CD4-positive, alpha-beta T cell (primary cell): Measurements from ENCODE around the gene NCK2. TPM values are rescaled to one million over a fixed set of nuclear protein-coding genes. Genes with fewer than 3 reads are reported as not detected.

Experiments used
- ATAC-seq: fragments of 200-7000 bp; cut with Tn5 transposase; one replicate; pipeline ENCODE4 v1.10.0; 2022; ENCODE audit warnings: mild to moderate bottlenecking; ENCODE audit not compliant: poor library complexity
- CTCF ChIA-PET: fragments of 350-600 bp; sonication (Branson Sonifier 250); formaldehyde crosslinking; loops from one replicate; lab custom pipeline; 2021; ENCODE audit warnings: antibody characterized with exemption, inconsistent platforms; lab: Charles Lee
- POLR2A ChIA-PET: fragments of 350-600 bp; sonication (Branson Sonifier 250); formaldehyde crosslinking; loops from one replicate; lab custom pipeline; 2021; ENCODE audit warnings: antibody characterized with exemption, inconsistent platforms; lab: Charles Lee
- DNase-seq, 14 experiments: peaks; one replicate each; pipeline ENCODE4 v3.0.0-alpha.2; 2013 to 2020; ENCODE audit warnings: mixed read lengths in 2 of 14
- H3K27ac ChIP-seq, 2 donors: one replicate each; pipeline versions ENCODE4 v1.5.1 to v1.7.0; 2013; ENCODE audit warnings: low read length in 2 of 2, low read depth in 1 of 2, mild to moderate bottlenecking in 1 of 2
- H3K27me3 ChIP-seq, 2 experiments: 1 replicate in 1 of 2; 2 replicates in 1 of 2; pipeline versions ENCODE4 v1.6.1 to v1.7.0; 2013; ENCODE audit warnings: low read length in 2 of 2, control low read depth in 1 of 2, mild to moderate bottlenecking in 1 of 2, moderate library complexity in 1 of 2; ENCODE audit not compliant: insufficient read depth in 2 of 2, control insufficient read depth in 1 of 2
- H3K36me3 ChIP-seq: one replicate; pipeline ENCODE4 v1.6.1; 2013; ENCODE audit warnings: low read length, control low read depth; ENCODE audit not compliant: insufficient read depth
- H3K4me1 ChIP-seq: one replicate; pipeline ENCODE4 v1.6.1; 2013; ENCODE audit warnings: low read length, control low read depth; ENCODE audit not compliant: insufficient read depth
- H3K4me3 ChIP-seq: one replicate; pipeline ENCODE4 v1.5.1; 2013; ENCODE audit warnings: mild to moderate bottlenecking, low read length, moderate library complexity
- H3K9me3 ChIP-seq, 2 experiments: 1 replicate in 1 of 2; 2 replicates in 1 of 2; pipeline versions ENCODE4 v1.6.1 to v1.7.0; 2013; ENCODE audit warnings: low read length in 2 of 2, mild to moderate bottlenecking in 2 of 2, control low read depth in 1 of 2, moderate library complexity in 1 of 2; ENCODE audit not compliant: control insufficient read depth in 1 of 2, insufficient read depth in 1 of 2
- H3K27ac Mint-ChIP-seq: one replicate; pipeline ENCODE4 v1.8.0; 2020; ENCODE audit warnings: mixed read lengths
- H3K27me3 Mint-ChIP-seq: one replicate; pipeline ENCODE4 v1.8.0; 2021; ENCODE audit warnings: mixed read lengths
- H3K36me3 Mint-ChIP-seq: one replicate; pipeline ENCODE4 v1.8.0; 2021; ENCODE audit warnings: low read depth, mixed read lengths
- H3K4me1 Mint-ChIP-seq: one replicate; pipeline ENCODE4 v1.8.0; 2021; ENCODE audit warnings: low read depth, mixed read lengths
- H3K4me3 Mint-ChIP-seq: one replicate; pipeline ENCODE4 v1.8.0; 2020; ENCODE audit warnings: mild to moderate bottlenecking, mixed read lengths
- H3K9me3 Mint-ChIP-seq: one replicate; pipeline ENCODE4 v1.8.0; 2020; ENCODE audit warnings: mixed read lengths
- intact Hi-C, 2 experiments: fragments of 100-400 bp; cut with DNase I in 1 of 2; cut with micrococcal nuclease in 1 of 2; formaldehyde crosslinking; loops; one replicate each; pipeline versions ENCODE4 v1.15.1 to v1.9.0; 2023 to 2025; cut with DNase I, micrococcal nuclease
- total RNA-seq, 174 experiments: library from RNA in 2 of 174; stranded (reverse) in 2 of 174; gene quantifications; one replicate each; pipeline ENCODE4 v1.2.3 and lab custom pipeline; 2021 to 2026
- TF ChIP-seq, protein P1 (sequence below): fragments of 200-600 bp; IDR thresholded peaks from one replicate; pipeline ENCODE4 v1.8.0; 2022; ENCODE audit warnings: antibody characterized with exemption, mild to moderate bottlenecking

NCK2 gene
- total RNA-seq, 2 experiments from 2014 or later, result 92.1 to 92.3 TPM

- no peaks in the 10 kb centered on the region for H3K9me3 ChIP-seq
- peaks cover 55% of the 10 kb centered on the region for H3K36me3 Mint-ChIP-seq
- H3K27me3 ChIP-seq, result no peaks in the 10 kb centered on the region
- H3K4me3 Mint-ChIP-seq, result peak overlapping the region; percentile 20
- H3K4me1 ChIP-seq, result peaks cover 78% of the 10 kb centered on the region
- ChIA-PET CTCF (no interaction called here), POLR2A (interaction anchor here (0.6 to 1.4 kb wide), 4 partner anchors 8 to 152 kb away, joined by 3 to 5 read pairs (median 4); no protein-coding TSS in a partner anchor)
- H3K36me3 ChIP-seq, result peaks cover 21% of the 10 kb centered on the region
- peak in 3 of 14 experiments; percentile 30 to 72 (median 71) for DNase-seq
- H3K4me1 Mint-ChIP-seq, result peaks cover 94% of the 10 kb centered on the region
- no peaks in the 10 kb centered on the region for H3K27me3 Mint-ChIP-seq
- ATAC-seq, result no peak
- intact Hi-C loops, result no loop called here
- peak overlapping the region; percentile 98 for H3K27ac Mint-ChIP-seq
- H3K27ac ChIP-seq, result no peak overlapping the region
- TF ChIP-seq, protein P1, sequence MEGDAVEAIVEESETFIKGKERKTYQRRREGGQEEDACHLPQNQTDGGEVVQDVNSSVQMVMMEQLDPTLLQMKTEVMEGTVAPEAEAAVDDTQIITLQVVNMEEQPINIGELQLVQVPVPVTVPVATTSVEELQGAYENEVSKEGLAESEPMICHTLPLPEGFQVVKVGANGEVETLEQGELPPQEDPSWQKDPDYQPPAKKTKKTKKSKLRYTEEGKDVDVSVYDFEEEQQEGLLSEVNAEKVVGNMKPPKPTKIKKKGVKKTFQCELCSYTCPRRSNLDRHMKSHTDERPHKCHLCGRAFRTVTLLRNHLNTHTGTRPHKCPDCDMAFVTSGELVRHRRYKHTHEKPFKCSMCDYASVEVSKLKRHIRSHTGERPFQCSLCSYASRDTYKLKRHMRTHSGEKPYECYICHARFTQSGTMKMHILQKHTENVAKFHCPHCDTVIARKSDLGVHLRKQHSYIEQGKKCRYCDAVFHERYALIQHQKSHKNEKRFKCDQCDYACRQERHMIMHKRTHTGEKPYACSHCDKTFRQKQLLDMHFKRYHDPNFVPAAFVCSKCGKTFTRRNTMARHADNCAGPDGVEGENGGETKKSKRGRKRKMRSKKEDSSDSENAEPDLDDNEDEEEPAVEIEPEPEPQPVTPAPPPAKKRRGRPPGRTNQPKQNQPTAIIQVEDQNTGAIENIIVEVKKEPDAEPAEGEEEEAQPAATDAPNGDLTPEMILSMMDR, result no peak
- H3K4me3 ChIP-seq, result no peak overlapping the region
- no peaks in the 10 kb centered on the region for H3K9me3 Mint-ChIP-seq
Observed at GRCh38 chr2:105809097-105809473, 64.4 kb downstream of the NCK2 start.

GRCh38 chr2:105809723-105810122 lies 65.0 kb downstream of the NCK2 start:
- no peak overlapping the region for H3K4me3 ChIP-seq
- TF ChIP-seq, protein P1, result no peak
- POLR2A ChIA-PET, result interaction anchor here (1.4 kb wide), 1 partner anchor 17 kb away, joined by 4 read pairs; no protein-coding TSS in a partner anchor

DNA sequence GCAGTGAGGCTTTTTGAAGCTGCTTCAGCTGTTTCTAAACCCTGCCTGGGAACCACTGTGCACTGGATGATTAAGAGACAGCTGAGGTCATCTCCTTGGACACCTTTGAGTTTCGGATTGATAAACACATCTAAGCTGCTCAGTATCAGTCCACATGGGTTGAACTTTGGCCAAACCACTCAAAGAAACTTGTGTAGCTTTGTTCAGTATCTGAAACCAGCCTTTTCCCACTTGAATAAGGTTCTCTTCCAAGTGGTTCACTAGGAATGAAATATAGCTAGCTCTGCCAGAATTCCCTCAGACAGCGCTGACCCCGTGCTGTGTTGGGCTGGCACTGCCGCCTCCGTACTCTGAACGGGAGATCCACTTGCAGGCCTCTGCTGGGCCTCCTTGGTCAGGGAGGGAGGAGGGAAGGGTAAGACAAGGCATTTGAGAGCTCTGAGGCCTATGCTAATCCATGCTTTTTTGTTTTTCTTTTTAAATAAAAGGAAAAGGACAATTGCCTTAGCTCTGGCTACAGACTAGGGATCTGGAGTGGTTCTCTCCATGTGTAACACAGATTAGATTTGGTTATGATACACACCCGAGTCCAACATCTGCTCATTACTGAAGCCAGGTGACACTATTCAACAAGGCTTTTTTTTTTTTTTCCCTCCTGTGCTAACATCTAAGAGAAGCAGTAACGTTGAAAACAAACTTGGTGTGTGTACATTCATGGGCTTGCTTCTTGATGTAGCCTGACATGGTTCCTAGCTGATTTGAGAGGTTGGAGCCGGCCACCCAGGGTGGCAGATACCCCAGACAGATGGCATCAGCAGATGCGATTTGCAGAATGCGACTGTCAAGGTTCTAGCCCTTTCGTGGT lies 67.7 kb downstream of the NCK2 start:
- H3K4me3 ChIP-seq, result no peak overlapping the region
- H3K27me3 Mint-ChIP-seq, result no peaks in the 10 kb centered on the region
- H3K4me1 Mint-ChIP-seq, result peaks cover 96% of the 10 kb centered on the region
- H3K9me3 ChIP-seq, result no peaks in the 10 kb centered on the region
- ATAC-seq, result no peak
- H3K9me3 Mint-ChIP-seq, result no peaks in the 10 kb centered on the region
- TF ChIP-seq, protein P1, result no peak
- intact Hi-C loops, result no loop called here
- CTCF ChIA-PET, result no interaction called here
- H3K27ac ChIP-seq, result no peak overlapping the region
- H3K4me1 ChIP-seq, result peaks cover 81% of the 10 kb centered on the region
- H3K36me3 Mint-ChIP-seq, result peaks cover 54% of the 10 kb centered on the region
- no peak for DNase-seq
- H3K4me3 Mint-ChIP-seq, result peak overlapping the region; percentile 48
- peaks cover 35% of the 10 kb centered on the region for H3K36me3 ChIP-seq
- H3K27ac Mint-ChIP-seq, result peak overlapping the region; percentile 98
- no peaks in the 10 kb centered on the region for H3K27me3 ChIP-seq
- POLR2A ChIA-PET, result interaction anchor here (1.2 to 2.6 kb wide), 2 partner anchors 12 to 16 kb away, joined by 3 to 7 read pairs; no protein-coding TSS in a partner anchor

More at GRCh38 chr2:105809723-105810122, 65.0 kb downstream of the NCK2 start:
- peaks cover 78% of the 10 kb centered on the region for H3K4me1 ChIP-seq
- peaks cover 27% of the 10 kb centered on the region for H3K36me3 ChIP-seq
- H3K9me3 ChIP-seq, result no peaks in the 10 kb centered on the region
- CTCF ChIA-PET, result no interaction called here
- H3K27me3 ChIP-seq, result no peaks in the 10 kb centered on the region
- Mint-ChIP-seq H3K4me3 (peak overlapping the region; percentile 57), H3K27me3 (no peaks in the 10 kb centered on the region), H3K9me3 (no peaks in the 10 kb centered on the region), H3K4me1 (peaks cover 94% of the 10 kb centered on the region), H3K27ac (peak overlapping the region; percentile 98), H3K36me3 (peaks cover 55% of the 10 kb centered on the region)
- H3K27ac ChIP-seq, result peak overlapping the region in 1 of 2 donors; percentile 4
- DNase-seq, result no peak
- intact Hi-C loops, result no loop called here
- ATAC-seq, result no peak
